ENCODE measurements around the gene ACTR1B. TPM values are rescaled to one million over a fixed set of nuclear protein-coding genes. Genes with fewer than 3 reads are reported as not detected.

The ACTR1B gene
- total RNA-seq, 4 donors from 2014 or later, result 53.5 to 76.1 (median 56.5) TPM

- intact Hi-C loops (cut with DNase I; ENCODE audit: low total_unique reads) (no loop called here), in situ Hi-C loops (cut with MboI; ENCODE audit: low sequenced_read_pairs in 4 of 4) (no loop called here)
- ATAC-seq (no peak), DNase-seq (no peak)
- Histone ChIP-seq H3K4me3 (no peak overlapping the region), H3K9me3 (no peaks in the 10 kb centered on the region), H3K36me3 (no peaks in the 10 kb centered on the region), H3K27ac (no peak overlapping the region), H3K27me3 (no peaks in the 10 kb centered on the region), H3K4me1 (no peaks in the 10 kb centered on the region)
- no peak for TF ChIP-seq POLR2A (IDR thresholded peaks at IDR 0.05)
- TF ChIP-seq CTCF (IDR thresholded peaks at IDR 0.05 in 4 of 5, conservative IDR thresholded peaks at IDR 0.05 in 1 of 5), result no peak
These were observed 44.2 kb upstream of the ACTR1B start for GRCh38 chr2:97708048-97708380.

- Histone ChIP-seq H3K36me3 (no peaks in the 10 kb centered on the region), H3K9me3 (no peaks in the 10 kb centered on the region), H3K27me3 (no peaks in the 10 kb centered on the region), H3K27ac (no peak overlapping the region), H3K4me3 (no peak overlapping the region), H3K4me1 (no peaks in the 10 kb centered on the region)
- in situ Hi-C loops (cut with MboI; ENCODE audit: low sequenced_read_pairs in 4 of 4) (no loop called here), intact Hi-C loops (cut with DNase I; ENCODE audit: low total_unique reads) (no loop called here)
- DNase-seq (no peak), ATAC-seq (no peak)
- no peak for TF ChIP-seq CTCF (IDR thresholded peaks at IDR 0.05 in 4 of 5, conservative IDR thresholded peaks at IDR 0.05 in 1 of 5)
- no peak for TF ChIP-seq POLR2A (IDR thresholded peaks at IDR 0.05)
These were observed 43.7 kb upstream of the ACTR1B start for GRCh38 chr2:97707362-97708047.

GRCh38 chr2:97706708-97707345, 43.0 kb upstream of the ACTR1B start:
- intact Hi-C loops (cut with DNase I; ENCODE audit: low total_unique reads) (no loop called here), in situ Hi-C loops (cut with MboI; ENCODE audit: low sequenced_read_pairs in 4 of 4) (no loop called here)
- DNase-seq (no peak), ATAC-seq (no peak)
- Histone ChIP-seq H3K27ac (no peak overlapping the region), H3K9me3 (no peaks in the 10 kb centered on the region), H3K4me3 (no peak overlapping the region), H3K4me1 (no peaks in the 10 kb centered on the region), H3K27me3 (no peaks in the 10 kb centered on the region), H3K36me3 (no peaks in the 10 kb centered on the region)
- TF ChIP-seq POLR2A (IDR thresholded peaks at IDR 0.05) (no peak), CTCF (IDR thresholded peaks at IDR 0.05 in 4 of 5, conservative IDR thresholded peaks at IDR 0.05 in 1 of 5) (no peak)

GRCh38 chr2:97706112-97706511, 42.3 kb upstream of the ACTR1B start:
- no peaks in the 10 kb centered on the region for H3K4me1 ChIP-seq
- intact Hi-C loops (cut with DNase I; ENCODE audit: low total_unique reads), result no loop called here
- ATAC-seq, result no peak
- no peak overlapping the region for H3K27ac ChIP-seq
- no peak for DNase-seq
- no peak for TF ChIP-seq CTCF (IDR thresholded peaks at IDR 0.05 in 4 of 5, conservative IDR thresholded peaks at IDR 0.05 in 1 of 5)
- TF ChIP-seq POLR2A (IDR thresholded peaks at IDR 0.05), result no peak
- no peaks in the 10 kb centered on the region for H3K9me3 ChIP-seq
- no peak overlapping the region for H3K4me3 ChIP-seq
- no peaks in the 10 kb centered on the region for H3K36me3 ChIP-seq
- in situ Hi-C loops (cut with MboI; ENCODE audit: low sequenced_read_pairs in 4 of 4), result no loop called here
- no peaks in the 10 kb centered on the region for H3K27me3 ChIP-seq
